DND-41 (cell line): ENCODE measurements around the gene MYO1B.

Experiments used
- EZH2 ChIP-seq: IDR thresholded peaks from 3 replicates; pipeline ENCODE4 v1.6.1; 2012; ENCODE audit warnings: borderline replicate concordance, low read depth, mild to moderate bottlenecking, moderate library complexity, low read length, inconsistent platforms; ENCODE audit not compliant: severe bottlenecking
- TF ChIP-seq, protein P1 (sequence below): IDR thresholded peaks from 2 replicates; pipeline ENCODE4 v1.5.1; 2012; ENCODE audit warnings: borderline replicate concordance, low read length, moderate library complexity, mild to moderate bottlenecking; ENCODE audit not compliant: poor library complexity, severe bottlenecking; ENCODE audit errors: extremely low read depth

- TF ChIP-seq, protein P1, sequence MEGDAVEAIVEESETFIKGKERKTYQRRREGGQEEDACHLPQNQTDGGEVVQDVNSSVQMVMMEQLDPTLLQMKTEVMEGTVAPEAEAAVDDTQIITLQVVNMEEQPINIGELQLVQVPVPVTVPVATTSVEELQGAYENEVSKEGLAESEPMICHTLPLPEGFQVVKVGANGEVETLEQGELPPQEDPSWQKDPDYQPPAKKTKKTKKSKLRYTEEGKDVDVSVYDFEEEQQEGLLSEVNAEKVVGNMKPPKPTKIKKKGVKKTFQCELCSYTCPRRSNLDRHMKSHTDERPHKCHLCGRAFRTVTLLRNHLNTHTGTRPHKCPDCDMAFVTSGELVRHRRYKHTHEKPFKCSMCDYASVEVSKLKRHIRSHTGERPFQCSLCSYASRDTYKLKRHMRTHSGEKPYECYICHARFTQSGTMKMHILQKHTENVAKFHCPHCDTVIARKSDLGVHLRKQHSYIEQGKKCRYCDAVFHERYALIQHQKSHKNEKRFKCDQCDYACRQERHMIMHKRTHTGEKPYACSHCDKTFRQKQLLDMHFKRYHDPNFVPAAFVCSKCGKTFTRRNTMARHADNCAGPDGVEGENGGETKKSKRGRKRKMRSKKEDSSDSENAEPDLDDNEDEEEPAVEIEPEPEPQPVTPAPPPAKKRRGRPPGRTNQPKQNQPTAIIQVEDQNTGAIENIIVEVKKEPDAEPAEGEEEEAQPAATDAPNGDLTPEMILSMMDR, result no peak
- TF ChIP-seq EZH2, result no peak
Measured at GRCh38 chr2:191446910-191447309, 201.7 kb downstream of the MYO1B start.
